Upper lobe of left lung (tissue), 4 donors: ENCODE data around the gene TBX19.

Source experiments
- EP300 ChIP-seq, 4 donors: sonication (generic); formaldehyde crosslinking; IDR thresholded peaks; one replicate each; pipeline ENCODE4 v1.5.1; 2017; ENCODE audit warnings: antibody characterized with exemption in 4 of 4, control low read depth in 2 of 4
- POLR2A ChIP-seq, 4 donors: fragments of 450-650 bp; IDR thresholded peaks; one replicate each; pipeline ENCODE4 v1.5.1; 2016 to 2017; ENCODE audit warnings: antibody characterized with exemption in 4 of 4, mild to moderate bottlenecking in 2 of 4
- POLR2AphosphoS5 ChIP-seq, 2 donors: sonication (generic); formaldehyde crosslinking; IDR thresholded peaks; one replicate each; pipeline ENCODE4 v1.5.1; 2017; ENCODE audit warnings: antibody characterized with exemption in 2 of 2

DNA sequence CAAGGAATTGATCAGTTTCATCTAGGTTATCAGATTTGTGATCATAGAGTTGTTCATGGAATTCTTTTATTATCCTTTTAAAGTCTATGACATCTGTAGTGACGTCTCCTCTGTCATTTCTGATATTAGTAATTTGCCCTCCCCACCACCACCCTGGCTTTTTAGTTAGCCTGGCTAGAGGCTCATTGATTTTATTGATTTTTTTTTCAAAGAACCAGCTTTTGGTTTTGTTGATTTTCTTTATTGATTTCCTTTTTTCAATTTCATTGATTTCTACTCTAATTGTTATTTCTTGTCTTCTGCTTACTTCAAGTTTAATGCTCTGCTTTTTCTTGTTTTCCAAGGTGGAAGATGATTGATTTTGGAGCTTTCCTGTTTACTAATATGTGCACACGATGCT lies 23.3 kb upstream of the TBX19 start:
- TF ChIP-seq POLR2A (IDR thresholded peaks at IDR 0.05), result no peak
- TF ChIP-seq EP300 (IDR thresholded peaks at IDR 0.05), result no peak
- no peak for TF ChIP-seq POLR2AphosphoS5 (IDR thresholded peaks at IDR 0.05)
